HG03108 (cell line): Measurements from ENCODE around the gene DLGAP1.

Experiments used
- ATAC-seq: cut with Tn5 transposase; IDR thresholded peaks from one replicate; pipeline ENCODE4 v1.9.1; 2021; ENCODE audit warnings: moderate library complexity; ENCODE audit not compliant: unreplicated experiment

The DLGAP1 gene

DNA sequence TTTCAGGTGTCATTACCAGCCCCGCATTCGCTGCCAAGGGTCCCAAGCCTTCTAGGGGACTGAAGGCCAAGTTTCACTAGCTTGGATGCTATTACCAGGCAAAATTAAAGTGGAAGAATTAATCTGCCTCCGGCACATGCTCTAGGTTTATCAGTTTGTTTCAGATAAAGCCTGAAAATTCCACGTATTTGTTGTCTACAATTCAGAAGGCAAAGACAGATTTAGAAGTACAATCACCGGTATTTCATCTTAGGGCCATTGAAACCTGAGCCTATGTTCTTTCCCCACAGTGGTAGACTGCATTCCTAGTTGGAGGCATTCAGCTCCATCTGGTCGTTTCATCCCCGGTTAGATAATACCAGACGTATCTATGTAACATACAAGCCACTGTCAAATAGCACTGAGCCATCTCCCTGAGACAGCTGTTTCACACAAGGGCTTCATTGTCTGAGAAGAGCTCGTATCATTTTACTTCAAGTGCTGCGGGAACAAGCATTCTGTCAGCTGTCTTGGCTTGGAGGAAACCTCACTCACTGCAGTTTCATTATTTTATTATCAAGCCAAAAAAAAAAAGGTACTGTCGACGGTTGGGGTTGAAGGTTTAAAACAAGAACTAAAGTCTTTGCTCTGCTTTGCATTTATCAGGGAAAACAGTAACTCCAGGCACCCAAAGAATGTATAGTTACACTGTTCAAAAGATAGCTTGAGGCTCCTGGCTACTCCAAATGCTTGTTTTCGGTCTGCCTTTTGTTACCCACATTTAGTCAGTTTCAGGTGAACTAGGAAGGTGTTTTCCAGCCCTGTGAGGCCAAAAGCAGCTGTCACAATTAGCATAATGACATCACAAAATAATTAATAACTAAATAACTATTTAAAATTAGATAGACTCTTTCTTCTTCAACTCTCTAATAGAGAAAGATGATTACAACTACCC, 928.4 kb downstream of the DLGAP1 start:
- ATAC-seq: peak; percentile 57

DNA sequence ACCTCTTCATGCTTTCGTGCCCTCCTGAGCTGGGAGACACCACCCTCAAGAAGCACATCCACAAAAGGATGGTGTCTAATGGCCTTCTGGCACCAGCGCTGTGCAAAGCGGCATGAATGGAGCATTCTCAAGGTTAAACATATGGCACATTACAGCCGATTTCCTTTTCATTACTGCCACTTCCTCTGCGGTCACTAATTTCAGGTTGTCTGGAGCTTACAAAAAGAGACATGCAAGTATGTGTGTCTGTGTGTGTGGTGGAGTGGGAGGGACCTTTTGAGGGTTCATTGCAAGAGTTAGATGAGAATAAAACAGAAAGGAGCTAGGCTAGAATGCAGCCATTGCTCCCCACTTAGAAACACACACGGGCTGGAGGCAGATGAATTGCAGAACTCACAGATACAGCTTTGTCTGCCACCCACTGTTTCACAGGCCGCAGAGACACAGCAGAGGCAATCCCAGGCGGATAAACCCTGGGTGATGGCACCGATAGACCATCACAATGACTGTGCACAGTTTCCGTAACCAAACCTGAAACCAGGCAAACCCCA, 929.2 kb downstream of the DLGAP1 start:
- peak; percentile 77 for ATAC-seq

DNA sequence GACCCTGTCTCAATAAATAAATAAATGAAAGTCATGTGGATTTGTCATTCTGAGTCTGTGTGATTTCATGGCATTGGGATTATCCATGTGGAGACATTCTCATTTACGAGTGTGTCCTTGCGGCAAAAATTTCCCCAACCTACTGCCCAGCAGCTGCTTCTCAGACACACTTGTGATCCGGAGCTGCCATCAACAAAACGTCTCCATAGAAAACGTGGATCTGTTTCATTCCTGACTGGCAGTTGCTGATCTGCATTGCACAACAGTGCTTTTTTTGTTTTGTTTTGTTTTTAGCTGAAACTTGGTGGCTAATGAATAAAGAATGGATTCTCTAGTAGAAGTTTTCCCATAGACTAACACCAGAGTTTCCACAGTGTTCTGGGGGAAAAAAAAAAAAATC, 930.4 kb downstream of the DLGAP1 start:
- ATAC-seq: no peak

DNA sequence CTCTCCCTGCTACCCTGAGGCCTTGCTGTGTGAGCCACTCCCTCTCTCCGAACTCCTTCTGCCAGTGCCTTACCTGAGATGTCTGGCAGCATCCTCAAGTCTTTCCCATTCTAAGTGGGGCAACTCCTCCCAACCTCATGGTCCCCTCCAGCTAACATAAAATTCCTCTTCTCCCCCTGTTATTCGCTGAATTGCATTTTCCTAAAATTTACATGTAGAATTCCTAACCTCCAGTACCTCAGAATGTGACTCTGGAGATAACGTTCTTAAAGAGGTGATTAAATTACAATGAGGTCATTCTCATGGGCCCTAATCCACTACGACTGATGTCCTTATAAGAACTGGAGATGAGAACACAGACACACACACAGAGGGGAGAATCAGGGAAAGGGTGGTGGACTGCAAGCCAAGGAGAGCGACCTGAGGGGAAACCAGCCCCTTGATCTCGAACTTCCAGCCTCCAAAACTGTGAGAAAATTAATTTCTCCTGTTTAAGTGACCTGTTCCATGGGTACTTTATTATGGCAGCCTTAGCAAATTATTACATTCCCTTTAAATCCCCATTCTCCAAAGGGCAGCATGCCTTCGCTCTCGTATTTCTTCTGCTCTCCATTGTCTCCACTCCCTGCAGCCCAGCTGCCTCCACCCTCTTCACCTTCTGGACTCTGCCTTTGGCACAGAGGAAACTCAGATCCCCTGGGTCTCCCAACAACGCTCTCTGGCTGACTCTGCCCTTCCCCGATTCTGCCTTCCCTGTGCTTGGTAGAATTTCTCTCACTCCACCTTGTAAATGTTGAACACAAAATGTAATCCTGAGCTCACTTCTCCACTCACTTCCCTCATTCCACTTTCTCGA, 934.6 kb downstream of the DLGAP1 start:
- no peak for ATAC-seq

DNA sequence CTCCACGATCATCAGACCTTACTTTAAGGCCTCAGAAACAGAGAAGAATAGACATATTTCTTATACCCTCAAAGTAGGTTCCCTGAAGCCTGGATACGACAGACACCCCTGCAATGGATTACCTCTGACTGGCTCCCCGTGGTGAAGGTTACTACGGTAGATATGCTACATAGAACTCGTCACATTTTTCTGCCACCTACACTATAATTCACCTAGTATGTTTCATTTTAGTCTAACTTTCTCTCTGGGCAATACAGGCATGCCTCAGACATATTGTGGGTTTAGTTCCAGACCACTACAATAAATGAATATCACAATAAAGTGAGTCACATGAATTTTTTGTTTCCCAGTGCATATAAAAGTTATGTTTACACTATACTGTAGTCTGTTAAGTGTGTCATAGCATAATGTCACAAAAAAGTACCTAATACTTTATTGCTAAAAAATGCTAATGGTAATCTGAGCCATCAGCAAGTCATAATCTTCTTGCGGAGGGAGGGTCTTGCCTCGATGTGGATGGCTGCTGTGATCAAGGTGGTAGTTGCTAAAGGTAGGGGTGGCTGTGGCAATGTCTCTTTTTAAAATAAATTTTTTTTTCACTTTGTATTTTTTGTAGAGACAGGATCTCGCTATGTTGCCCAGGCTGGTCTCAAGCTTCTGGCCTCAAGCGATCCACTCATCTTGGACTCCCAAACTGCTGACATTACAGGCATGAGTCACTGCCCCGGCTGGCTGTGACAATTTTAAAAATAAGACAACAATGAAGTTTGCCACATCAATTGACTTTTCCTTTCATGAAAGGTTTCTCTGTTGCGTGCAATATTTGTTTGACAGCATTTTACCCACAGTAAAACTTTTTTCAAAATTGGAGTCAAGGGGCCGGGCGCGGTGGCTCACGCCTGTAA, 940.5 kb downstream of the DLGAP1 start:
- ATAC-seq: no peak

DNA sequence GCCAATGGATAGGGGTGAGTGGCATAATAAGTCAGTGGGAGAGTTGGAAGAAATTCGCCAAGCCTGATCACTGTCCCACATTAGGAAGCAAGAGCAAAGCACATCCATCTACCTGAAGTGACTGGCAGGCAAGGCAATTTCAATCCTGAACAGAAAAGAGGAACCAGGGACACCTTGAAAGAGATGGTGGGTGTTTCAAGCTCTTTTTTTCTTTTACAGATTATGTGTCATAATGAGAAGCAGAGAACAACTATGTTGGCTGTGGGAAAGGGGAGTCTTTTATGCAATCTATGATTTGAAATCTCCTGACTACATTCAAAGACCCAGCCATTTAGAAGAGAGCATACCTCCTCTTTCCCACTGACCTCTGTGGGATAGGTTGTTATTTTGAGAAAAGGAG, 941.6 kb downstream of the DLGAP1 start:
- peak; percentile 55 for ATAC-seq

DNA sequence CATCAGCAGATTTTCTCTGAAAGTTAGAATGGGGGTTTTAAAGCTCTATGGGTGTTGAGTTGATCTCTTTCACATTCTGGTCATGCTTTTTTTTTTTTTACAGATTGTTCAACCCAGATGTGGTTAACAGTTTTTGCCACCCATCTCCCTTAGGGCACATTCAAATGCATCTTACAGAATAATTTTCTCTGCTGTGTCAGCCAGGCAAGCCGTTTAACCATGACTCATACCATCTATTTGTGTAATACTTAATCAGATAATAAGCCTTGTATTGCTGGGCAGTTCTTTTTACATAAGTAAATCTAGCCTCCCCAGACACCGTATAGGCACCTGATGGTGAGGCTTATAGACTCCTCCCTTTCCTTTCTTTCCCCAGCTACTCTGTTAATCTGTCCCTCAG, 943.1 kb downstream of the DLGAP1 start:
- ATAC-seq: no peak

DNA sequence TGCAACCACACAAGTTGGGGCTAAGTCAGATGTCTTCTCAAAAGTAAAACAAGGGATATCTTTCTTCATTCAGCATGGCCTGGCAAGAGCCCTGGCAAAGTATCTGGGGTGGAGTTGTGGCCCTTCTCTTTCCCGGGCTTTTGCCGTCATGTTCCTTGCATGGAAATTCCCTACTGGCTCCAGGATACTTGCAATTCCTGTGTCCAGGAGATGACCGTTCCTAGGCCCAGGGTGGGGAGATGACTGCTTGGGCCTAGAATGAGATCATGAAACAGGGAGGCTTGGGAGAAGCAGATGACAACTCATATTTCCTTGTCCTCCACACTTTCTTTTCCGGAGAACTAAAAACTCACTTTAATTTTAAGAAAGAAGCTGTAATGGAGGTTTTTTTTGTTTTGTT, 944.2 kb downstream of the DLGAP1 start:
- no peak for ATAC-seq

DNA sequence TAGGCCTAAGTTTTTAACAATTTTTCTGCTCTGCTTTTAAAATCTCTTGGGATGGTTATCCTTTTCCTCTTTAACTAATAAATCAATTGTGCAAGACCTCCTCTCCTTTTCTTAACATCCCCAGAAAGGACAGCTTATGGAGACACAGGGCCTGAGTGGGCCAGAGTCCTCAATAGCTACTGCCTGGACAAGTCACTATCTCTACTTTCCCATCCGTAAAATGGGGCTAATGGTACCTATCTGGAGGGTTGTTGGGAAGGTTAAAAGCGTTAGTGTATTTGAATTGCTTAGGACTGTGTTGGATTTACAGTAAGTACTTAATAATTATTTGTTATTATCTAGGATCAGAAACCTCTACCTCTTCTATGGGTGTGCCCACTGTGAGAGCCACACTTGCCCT, 945.1 kb downstream of the DLGAP1 start:
- ATAC-seq: no peak

DNA sequence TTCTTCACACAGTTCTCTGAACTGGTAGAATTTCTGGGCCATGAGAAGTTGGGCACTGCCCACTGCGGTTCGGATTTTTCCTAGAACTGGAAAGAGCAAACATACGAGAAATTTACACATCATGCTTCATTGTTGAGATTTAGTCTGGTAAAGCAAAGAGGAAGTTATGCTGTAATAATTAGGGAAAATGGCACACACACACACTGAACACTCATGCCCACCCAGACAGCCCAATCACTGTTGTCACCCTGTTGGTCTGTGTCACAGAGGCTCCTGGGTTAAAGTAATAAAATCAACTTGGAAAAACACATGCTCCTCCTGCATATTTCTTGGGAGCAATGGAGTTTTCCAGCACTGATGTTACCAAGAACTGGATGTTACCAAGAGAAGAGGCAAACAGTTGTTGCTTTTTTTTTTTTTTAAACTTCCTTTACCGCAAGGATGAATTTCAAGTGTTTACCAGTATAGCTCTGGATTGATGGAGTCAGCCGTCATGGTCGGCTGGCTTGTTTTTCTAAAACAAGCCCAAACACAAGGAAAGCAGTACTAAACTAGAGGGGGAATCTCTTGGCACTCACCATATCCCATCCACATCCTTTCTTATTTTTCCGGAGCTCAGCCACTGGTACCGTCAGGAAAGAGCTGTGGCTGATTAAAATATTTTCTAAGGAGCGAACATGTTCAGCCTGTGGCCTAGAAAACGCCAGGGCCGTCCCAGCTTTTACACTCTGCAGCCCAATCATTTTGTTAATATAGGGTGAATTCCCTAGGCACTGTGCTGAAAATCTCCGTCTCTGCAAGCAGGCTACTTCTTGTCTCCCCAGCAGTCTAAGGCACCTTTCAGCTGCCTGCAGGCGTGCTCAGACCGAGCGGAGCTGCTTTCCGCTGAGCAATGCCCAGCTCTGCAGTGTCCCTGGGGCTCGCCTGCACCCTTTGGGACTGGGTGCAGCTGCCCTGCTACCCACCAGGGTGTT, 946.2 kb downstream of the DLGAP1 start:
- ATAC-seq: no peak

DNA sequence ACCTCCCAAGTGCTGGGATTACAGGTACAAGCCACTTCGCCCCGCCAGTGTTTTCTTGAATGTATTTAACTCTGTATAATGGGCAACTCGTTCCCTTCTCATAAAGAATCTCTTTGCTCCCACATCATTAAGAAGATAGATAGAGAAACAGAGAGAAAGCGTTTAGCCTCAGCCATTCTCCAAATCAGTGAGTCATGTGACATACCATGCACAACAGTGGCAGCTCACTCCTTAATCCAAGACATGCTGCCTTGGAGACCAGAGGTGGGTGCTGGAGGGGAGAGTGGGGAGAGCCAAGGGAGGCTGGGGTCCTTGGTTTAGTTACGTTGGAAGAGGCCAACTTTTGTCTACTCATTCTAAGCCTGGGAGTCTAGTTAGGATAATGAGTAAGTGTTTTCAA, 950.5 kb downstream of the DLGAP1 start:
- ATAC-seq: no peak

DNA sequence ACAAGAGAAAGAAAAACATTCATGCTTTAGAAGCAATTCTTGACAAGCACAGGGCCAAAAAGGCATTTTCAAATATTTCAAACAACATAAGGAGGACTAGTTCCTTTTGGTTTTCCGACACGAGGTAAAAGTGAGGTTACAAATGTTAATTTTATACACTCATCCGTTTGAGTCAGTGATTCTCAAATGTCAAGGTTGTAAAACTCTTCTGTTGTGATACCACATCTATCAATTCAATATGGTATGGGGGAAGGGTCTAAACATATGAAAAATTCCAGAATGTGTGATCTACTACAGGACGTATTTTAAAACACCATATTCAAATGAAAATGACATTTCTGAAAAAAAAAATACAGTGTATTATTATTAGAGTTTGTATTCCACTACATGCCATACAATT, 952.5 kb downstream of the DLGAP1 start:
- no peak for ATAC-seq

DNA sequence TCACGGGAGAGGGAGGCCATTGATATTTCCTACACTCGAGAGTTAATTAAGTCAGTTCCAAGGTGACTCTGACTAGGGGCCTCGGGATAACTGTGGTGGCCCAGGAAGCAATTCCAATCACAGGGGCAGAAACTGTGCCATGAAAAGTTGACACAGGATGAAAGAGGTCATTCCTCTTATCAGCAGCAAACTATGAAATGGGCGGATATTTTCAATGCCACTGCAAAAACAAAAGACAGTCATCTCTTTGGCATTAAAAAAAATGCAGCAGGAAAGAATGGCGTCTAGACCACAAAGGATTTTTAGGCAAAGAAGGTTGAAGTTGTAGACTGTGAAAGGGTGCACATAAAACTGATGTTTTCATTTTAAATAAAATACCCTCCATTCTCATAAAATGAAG, 955.1 kb downstream of the DLGAP1 start:
- ATAC-seq: no peak

DNA sequence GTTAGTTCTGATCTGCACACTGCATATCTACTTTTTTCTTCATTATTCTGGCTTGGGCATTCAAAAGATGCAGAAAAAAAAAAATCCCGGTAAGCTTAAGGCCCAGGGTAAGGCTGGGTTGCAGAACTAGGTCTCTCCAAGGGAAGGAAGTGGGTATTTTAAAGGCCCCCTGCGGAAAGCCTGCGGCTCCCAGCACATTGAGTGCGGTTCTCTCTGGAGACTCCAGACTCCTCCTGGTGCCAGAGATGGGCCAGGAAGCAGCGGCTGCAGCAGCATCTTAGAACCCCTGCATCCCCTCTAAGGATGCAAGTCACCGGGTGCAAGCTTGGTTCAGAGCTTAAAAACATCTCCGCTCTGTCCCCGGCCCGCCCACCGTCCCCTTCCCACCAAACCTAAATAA, 955.6 kb downstream of the DLGAP1 start:
- no peak for ATAC-seq

DNA sequence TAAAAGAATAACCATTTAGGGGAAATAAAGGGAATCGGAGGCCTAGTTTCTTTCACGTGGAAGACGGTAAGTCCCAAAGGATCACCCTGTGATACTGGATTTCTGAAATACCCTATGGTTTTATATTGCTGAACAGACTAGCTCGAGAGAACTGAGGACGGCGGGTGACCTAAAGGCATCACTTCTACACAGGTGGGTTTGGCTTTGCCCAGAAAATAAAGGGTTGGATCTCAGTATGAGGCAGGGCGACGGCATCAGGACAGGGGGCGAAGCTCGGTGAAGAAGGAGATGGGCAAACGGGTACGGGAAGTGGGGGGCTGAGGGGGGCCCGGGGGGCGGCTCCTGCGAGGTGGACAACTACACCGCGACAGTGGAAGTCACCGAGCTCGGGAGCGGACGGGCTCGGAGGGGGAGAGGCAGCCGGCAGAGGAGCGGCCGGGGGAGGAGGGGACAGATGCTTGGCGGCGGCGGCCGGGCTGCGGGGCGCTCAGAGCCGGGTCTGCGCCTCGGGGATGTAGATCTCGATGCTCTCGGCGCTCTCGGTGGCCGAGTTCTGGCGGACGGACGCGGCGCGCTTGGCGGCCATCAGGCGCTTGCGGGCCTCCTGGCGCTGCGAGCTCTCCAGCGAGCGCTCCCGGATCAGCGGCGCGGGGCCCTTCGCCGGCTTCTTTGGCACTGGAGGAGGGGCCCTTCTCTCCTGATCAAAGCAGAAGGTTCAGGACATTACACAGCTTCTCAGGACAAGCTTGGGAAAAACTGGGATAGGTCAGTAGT, 956.2 kb downstream of the DLGAP1 start:
- no peak for ATAC-seq

DNA sequence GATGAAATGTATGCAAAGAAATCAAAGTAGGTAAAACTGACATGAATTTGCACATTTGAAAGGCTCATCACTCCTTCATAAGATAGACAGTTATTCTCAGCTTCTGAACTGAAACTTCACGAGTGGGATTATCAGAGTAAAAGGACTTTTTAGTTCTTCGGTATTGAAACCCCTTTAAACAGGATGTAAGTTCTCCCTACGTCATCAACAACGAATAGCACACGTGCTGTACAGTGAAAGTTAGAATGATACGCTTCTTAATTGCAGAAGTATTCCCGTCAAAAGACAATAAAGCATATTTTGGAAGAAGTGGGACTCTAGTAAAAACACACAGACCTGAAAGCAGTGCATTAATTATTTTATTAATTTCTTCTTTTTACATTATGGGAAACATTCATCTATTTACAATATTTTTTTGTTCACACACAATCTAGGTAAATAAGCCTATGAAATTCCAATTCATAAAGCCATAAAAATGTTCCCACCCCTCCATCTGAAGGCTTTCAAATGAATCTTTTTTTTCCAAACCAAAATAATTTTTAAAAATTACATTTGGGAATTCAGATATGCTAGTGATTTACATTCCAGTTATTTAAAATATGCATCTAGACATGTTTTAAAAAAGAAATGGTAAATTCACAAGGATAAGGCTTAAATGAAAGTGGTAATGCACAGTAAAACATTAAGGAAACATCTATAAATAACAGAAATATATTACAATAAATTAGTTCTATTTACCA, 959.2 kb downstream of the DLGAP1 start:
- ATAC-seq: no peak

DNA sequence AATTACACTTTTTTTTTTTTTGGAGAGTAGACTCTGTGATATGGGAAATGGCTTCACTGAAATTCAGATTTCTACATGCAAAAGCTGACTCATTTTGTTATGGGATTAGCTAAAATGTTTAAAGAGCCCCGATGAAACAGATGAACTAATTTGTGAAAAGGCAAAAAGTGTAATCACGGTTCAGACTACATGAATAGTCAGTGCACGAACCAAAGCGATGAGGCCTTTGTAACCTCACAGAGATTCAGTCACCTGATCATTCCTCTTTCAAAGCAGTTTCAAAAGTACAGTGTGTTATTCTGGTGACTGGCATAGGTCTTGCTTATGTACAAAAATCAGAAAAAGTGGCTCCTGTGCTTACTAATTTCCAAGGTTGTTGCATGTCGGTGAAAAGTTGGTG, 960.5 kb downstream of the DLGAP1 start:
- no peak for ATAC-seq

DNA sequence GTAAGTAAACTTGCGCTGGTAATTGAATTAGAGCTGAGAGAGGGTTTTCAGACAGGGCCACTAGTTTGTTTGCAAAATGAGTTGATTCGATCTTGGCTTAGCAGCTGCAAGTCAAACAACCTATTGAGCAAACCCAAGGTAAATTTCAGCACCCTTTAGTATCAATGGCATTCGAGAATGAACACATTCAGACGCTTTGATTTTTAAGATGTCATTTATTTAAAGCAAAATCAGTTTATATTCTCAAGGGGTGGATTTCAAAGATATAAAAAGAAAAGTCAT, 960.9 kb downstream of the DLGAP1 start:
- ATAC-seq: no peak
